CD14-positive monocyte (primary cell): ENCODE measurements around the gene TMEM164. TPM values are rescaled to one million over a fixed set of nuclear protein-coding genes. Genes with fewer than 3 reads are reported as not detected.

Source experiments
- DNase-seq, 3 donors: peaks; one replicate each; pipeline ENCODE4 v3.0.0-alpha.2; 2011 to 2022
- H2AFZ ChIP-seq: 2 replicates; pipeline ENCODE4 v1.6.0; 2012; ENCODE audit warnings: mild to moderate bottlenecking, low read depth, low read length, inconsistent platforms; ENCODE audit not compliant: insufficient read depth, poor library complexity, severe bottlenecking
- H3K27ac ChIP-seq, 2 donors: 1 replicate in 1 of 2; 2 replicates in 1 of 2; pipeline ENCODE4 v1.5.1; 2012 to 2013; ENCODE audit warnings: low read length in 2 of 2, control low read depth in 1 of 2, inconsistent platforms in 1 of 2, low read depth in 1 of 2, mild to moderate bottlenecking in 1 of 2
- H3K27me3 ChIP-seq, 2 donors: one replicate each; pipeline versions ENCODE4 v1.6.0 to v1.6.1; 2011 to 2013; ENCODE audit warnings: low read length in 2 of 2; ENCODE audit not compliant: control insufficient read depth in 2 of 2, insufficient read depth in 2 of 2
- H3K36me3 ChIP-seq, 2 donors: replicated peaks in 1 of 2; 1 replicate in 1 of 2; 2 replicates in 1 of 2; pipeline versions ENCODE4 v1.5.1 to v1.6.1; 2012 to 2013; ENCODE audit warnings: low read length in 2 of 2, control low read depth in 1 of 2, inconsistent platforms in 1 of 2, mild to moderate bottlenecking in 1 of 2; ENCODE audit not compliant: insufficient read depth in 2 of 2, control insufficient read depth in 1 of 2
- H3K4me1 ChIP-seq, 2 donors: 1 replicate in 1 of 2; 2 replicates in 1 of 2; pipeline versions ENCODE4 v1.5.1 to v1.6.1; 2012 to 2013; ENCODE audit warnings: low read length in 2 of 2, control low read depth in 1 of 2, inconsistent platforms in 1 of 2, mild to moderate bottlenecking in 1 of 2, moderate library complexity in 1 of 2; ENCODE audit not compliant: insufficient read depth in 2 of 2, control insufficient read depth in 1 of 2
- H3K4me2 ChIP-seq: replicated peaks from 2 replicates; pipeline ENCODE3; 2012; ENCODE audit warnings: low read length, moderate library complexity, mild to moderate bottlenecking; ENCODE audit not compliant: poor library complexity, severe bottlenecking; ENCODE audit errors: extremely low read depth
- H3K4me3 ChIP-seq, 3 experiments: fragments of 200-600 bp in 1 of 3; sonication (generic) in 1 of 3; replicated peaks in 1 of 3; 1 replicate in 2 of 3; 2 replicates in 1 of 3; pipeline ENCODE4 v1.5.1; 2011 to 2013; ENCODE audit warnings: low read length in 3 of 3, mild to moderate bottlenecking in 3 of 3, control low read depth in 2 of 3, low read depth in 2 of 3, inconsistent platforms in 1 of 3, moderate library complexity in 1 of 3
- H3K79me2 ChIP-seq: 2 replicates; pipeline ENCODE4 v1.6.0; 2012; ENCODE audit warnings: mild to moderate bottlenecking, control low read depth, inconsistent platforms, low read length, moderate library complexity; ENCODE audit not compliant: insufficient read depth
- H3K9ac ChIP-seq: 2 replicates; pipeline ENCODE4 v1.6.0; 2017; ENCODE audit warnings: low read length, mild to moderate bottlenecking; ENCODE audit not compliant: insufficient read depth, poor library complexity, severe bottlenecking
- H3K9me3 ChIP-seq, 2 donors: replicated peaks in 1 of 2; 1 replicate in 1 of 2; 2 replicates in 1 of 2; pipeline versions ENCODE4 v1.5.1 to v1.6.1; 2012 to 2013; ENCODE audit warnings: low read length in 2 of 2, control low read depth in 1 of 2; ENCODE audit not compliant: control insufficient read depth in 1 of 2, insufficient read depth in 1 of 2
- H4K20me1 ChIP-seq: 2 replicates; pipeline ENCODE4 v1.6.0; 2012; ENCODE audit warnings: mild to moderate bottlenecking, low read length, control low read depth, moderate library complexity; ENCODE audit not compliant: insufficient read depth
- H3K27ac Mint-ChIP-seq, 7 donors: one replicate each; pipeline ENCODE4 v1.8.0; 2020; ENCODE audit warnings: mild to moderate bottlenecking in 7 of 7, mixed read lengths in 7 of 7, moderate library complexity in 6 of 7, inconsistent platforms in 2 of 7
- H3K27me3 Mint-ChIP-seq, 3 donors: one replicate each; pipeline ENCODE4 v1.8.0; 2021 to 2022; ENCODE audit warnings: low read depth in 3 of 3, mild to moderate bottlenecking in 3 of 3, mixed read lengths in 3 of 3, moderate library complexity in 3 of 3, inconsistent platforms in 1 of 3
- H3K36me3 Mint-ChIP-seq, 2 donors: one replicate each; pipeline ENCODE4 v1.8.0; 2020; ENCODE audit warnings: mixed read lengths in 2 of 2, inconsistent platforms in 1 of 2, mild to moderate bottlenecking in 1 of 2
- H3K4me1 Mint-ChIP-seq: one replicate; pipeline ENCODE4 v1.8.0; 2020; ENCODE audit warnings: mild to moderate bottlenecking, mixed read lengths
- H3K4me3 Mint-ChIP-seq, 2 donors: one replicate each; pipeline ENCODE4 v1.8.0; 2020; ENCODE audit warnings: mild to moderate bottlenecking in 2 of 2, mixed read lengths in 2 of 2, moderate library complexity in 1 of 2
- H3K9me3 Mint-ChIP-seq, 7 donors: one replicate each; pipeline ENCODE4 v1.8.0; 2020 to 2022; ENCODE audit warnings: mixed read lengths in 7 of 7, mild to moderate bottlenecking in 6 of 7, moderate library complexity in 6 of 7, inconsistent platforms in 2 of 7
- WGBS: methylation state at CpG from one replicate; pipeline ENCODE4 v1.1.5; 2013; ENCODE audit warnings: missing lambda C conversion rate; ENCODE audit not compliant: insufficient coverage; 5-methylcytosine and 5-hydroxymethylcytosine counted together
- intact Hi-C, 2 donors: fragments of 100-400 bp; cut with micrococcal nuclease; formaldehyde crosslinking; loops; one replicate each; pipeline versions ENCODE4 v1.15.0 to v1.15.1; 2023
- polyA plus RNA-seq, 3 donors: library from polyadenylated mRNA; depleted of rRNA in 1 of 3; unstranded in 2 of 3; stranded (reverse) in 1 of 3; fragments of 300-500 nt in 2 of 3; fragments of >200 nt in 1 of 3; fragmentation: Illumina TruSeq in 2 of 3; gene quantifications; 1 replicate in 2 of 3; 2 replicates in 1 of 3; pipeline ENCODE4 v1.2.3, GENCODE V29; 2012 to 2021
- TF ChIP-seq, protein P1 (sequence below): fragments of 200-600 bp; IDR thresholded peaks from one replicate; pipeline ENCODE4 v1.8.0; 2022; ENCODE audit warnings: antibody characterized with exemption, mild to moderate bottlenecking

TMEM164 gene
- polyA plus RNA-seq, 3 donors, result 5.3 to 39.5 (median 7.3) TPM

DNA sequence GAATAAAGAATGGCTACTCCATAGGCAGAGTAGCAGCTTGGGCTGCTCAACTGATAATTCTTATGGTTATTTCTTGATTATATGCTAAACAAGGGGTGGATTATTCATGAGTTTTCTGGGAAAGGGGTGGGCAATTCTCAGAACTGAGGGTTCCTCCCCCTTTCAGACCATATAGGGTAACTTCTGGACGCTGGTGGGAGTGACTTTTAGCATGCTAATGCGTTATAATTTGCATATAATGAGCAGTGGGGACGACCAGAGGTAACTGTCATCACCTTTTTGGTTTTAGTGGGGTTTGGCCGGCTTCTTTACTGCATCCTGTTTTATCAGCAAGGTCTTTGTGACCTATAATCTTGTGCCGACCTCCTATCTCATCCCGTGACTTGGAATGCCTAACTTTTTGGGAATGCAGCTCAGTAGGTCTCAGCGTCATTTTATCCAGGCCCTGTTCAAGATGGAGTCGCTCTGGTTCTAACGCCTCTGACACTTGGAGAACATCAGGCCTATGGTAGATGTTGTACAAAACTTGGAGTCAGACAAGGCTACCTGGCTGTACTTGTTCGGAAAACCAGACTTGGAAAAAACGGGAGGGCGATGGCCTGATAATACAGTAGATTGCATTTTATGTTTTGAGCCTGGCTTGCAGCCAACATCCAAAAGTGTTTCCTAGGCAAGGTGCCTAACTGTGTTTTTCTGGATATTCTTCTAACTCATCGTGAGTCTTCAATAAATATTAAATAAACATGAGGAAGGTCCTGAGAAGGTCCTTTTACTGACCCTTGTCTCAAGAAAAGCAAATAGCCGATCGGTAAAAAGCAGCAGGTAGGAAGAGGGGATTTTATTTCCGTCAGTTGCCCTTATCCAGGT, 1.8 kb upstream of the TMEM164 start:
- intact Hi-C loops, result loop anchor here in 1 of 2 donors (10.0 kb wide), 1 partner anchor 84 kb away; no protein-coding TSS in a partner anchor
- H3K9ac ChIP-seq, result no peak overlapping the region

GRCh38 chrX:110001740-110002299, 1.1 kb upstream of the TMEM164 start:
- no peaks in the 10 kb centered on the region for H3K9me3 ChIP-seq
- H3K4me1 ChIP-seq, result peaks cover 40 to 41% of the 10 kb centered on the region in 2 donors
- H3K9me3 Mint-ChIP-seq, result peaks cover 0 to 13% (median 6%) of the 10 kb centered on the region in 7 donors
- DNase-seq, result no peak
- peaks cover 0 to 6% of the 10 kb centered on the region in 2 donors for H3K36me3 Mint-ChIP-seq
- TF ChIP-seq, protein P1, sequence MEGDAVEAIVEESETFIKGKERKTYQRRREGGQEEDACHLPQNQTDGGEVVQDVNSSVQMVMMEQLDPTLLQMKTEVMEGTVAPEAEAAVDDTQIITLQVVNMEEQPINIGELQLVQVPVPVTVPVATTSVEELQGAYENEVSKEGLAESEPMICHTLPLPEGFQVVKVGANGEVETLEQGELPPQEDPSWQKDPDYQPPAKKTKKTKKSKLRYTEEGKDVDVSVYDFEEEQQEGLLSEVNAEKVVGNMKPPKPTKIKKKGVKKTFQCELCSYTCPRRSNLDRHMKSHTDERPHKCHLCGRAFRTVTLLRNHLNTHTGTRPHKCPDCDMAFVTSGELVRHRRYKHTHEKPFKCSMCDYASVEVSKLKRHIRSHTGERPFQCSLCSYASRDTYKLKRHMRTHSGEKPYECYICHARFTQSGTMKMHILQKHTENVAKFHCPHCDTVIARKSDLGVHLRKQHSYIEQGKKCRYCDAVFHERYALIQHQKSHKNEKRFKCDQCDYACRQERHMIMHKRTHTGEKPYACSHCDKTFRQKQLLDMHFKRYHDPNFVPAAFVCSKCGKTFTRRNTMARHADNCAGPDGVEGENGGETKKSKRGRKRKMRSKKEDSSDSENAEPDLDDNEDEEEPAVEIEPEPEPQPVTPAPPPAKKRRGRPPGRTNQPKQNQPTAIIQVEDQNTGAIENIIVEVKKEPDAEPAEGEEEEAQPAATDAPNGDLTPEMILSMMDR, result no peak
- H3K27ac ChIP-seq, result peak overlapping the region; percentile 52 to 80
- peaks cover 0 to 15% (median 0%) of the 10 kb centered on the region in 3 donors for H3K27me3 Mint-ChIP-seq
- peak overlapping the region in 2 of 3 experiments; percentile 24 to 83 for H3K4me3 ChIP-seq
- H3K4me3 Mint-ChIP-seq, result peak overlapping the region; percentile 74 to 80
- H3K36me3 ChIP-seq, result no peaks in the 10 kb centered on the region
- peak overlapping the region; percentile 71 for H2AFZ ChIP-seq
- intact Hi-C loops, result loop anchor here in 1 of 2 donors (10.0 kb wide), 1 partner anchor 83 kb away; no protein-coding TSS in a partner anchor
- WGBS, result 0% methylated on average over 5 of the region's 13 CpGs
- peaks cover 39% of the 10 kb centered on the region for H3K4me1 Mint-ChIP-seq
- peak overlapping the region; percentile 68 to 90 (median 86) for H3K27ac Mint-ChIP-seq
- H3K9ac ChIP-seq, result peak overlapping the region; percentile 72
- H4K20me1 ChIP-seq, result peaks cover 35% of the 10 kb centered on the region
- no peaks in the 10 kb centered on the region for H3K27me3 ChIP-seq
- H3K4me2 ChIP-seq, result peak overlapping the region; percentile 85
- H3K79me2 ChIP-seq, result peaks cover 39% of the 10 kb centered on the region

More for the DNA sequence above, 1.8 kb upstream of the TMEM164 start:
- no CpG with 5 or more reads among the region's 16 CpGs for WGBS
- DNase-seq, result no peak
- peaks cover 0 to 15% (median 3%) of the 10 kb centered on the region in 3 donors for H3K27me3 Mint-ChIP-seq
- H3K9me3 Mint-ChIP-seq, result peaks cover 0 to 13% (median 6%) of the 10 kb centered on the region in 7 donors
- no peak overlapping the region for H3K4me2 ChIP-seq
- H3K36me3 ChIP-seq, result no peaks in the 10 kb centered on the region
- H3K4me1 ChIP-seq, result peaks cover 34 to 35% of the 10 kb centered on the region in 2 donors
- peaks cover 32% of the 10 kb centered on the region for H3K79me2 ChIP-seq
- no peaks in the 10 kb centered on the region for H3K9me3 ChIP-seq
- H3K27ac Mint-ChIP-seq, result peak overlapping the region in 2 of 7 donors; percentile 68 to 87
- peaks cover 0 to 6% of the 10 kb centered on the region in 2 donors for H3K36me3 Mint-ChIP-seq
- TF ChIP-seq, protein P1, result no peak
- H3K27me3 ChIP-seq, result no peaks in the 10 kb centered on the region
- no peak overlapping the region for H3K27ac ChIP-seq
- no peak overlapping the region for H3K4me3 Mint-ChIP-seq
- peaks cover 27% of the 10 kb centered on the region for H4K20me1 ChIP-seq
- peak overlapping the region in 1 of 3 experiments; percentile 83 for H3K4me3 ChIP-seq
- H2AFZ ChIP-seq, result peak overlapping the region; percentile 71
- peaks cover 32% of the 10 kb centered on the region for H3K4me1 Mint-ChIP-seq
